HepG2 (cell line): ENCODE measurements around the gene GPHN. TPM values are rescaled to one million over a fixed set of nuclear protein-coding genes. Genes with fewer than 3 reads are reported as not detected.

ENCODE experiments used
- ARHGAP35 ChIP-seq: sonication (generic); formaldehyde crosslinking; IDR thresholded peaks from 2 replicates; pipeline ENCODE4 v1.9.0; 2022; ENCODE audit warnings: mild to moderate bottlenecking, inconsistent platforms, moderate library complexity, missing genetic modification reagents, borderline replicate concordance
- BCL6 ChIP-seq: IDR thresholded peaks from 2 replicates; pipeline ENCODE4 v1.6.1; 2016; ENCODE audit warnings: missing genetic modification reagents, missing compliant biosample characterization
- BRF2 ChIP-seq: sonication (generic); formaldehyde crosslinking; IDR thresholded peaks from 2 replicates; pipeline ENCODE4 v1.8.1; 2022; ENCODE audit warnings: mild to moderate bottlenecking, missing genetic modification reagents
- CEBPG ChIP-seq: IDR thresholded peaks from 2 replicates; pipeline ENCODE4 v1.6.1; 2016
- DPF2 ChIP-seq: sonication (generic); formaldehyde crosslinking; IDR thresholded peaks from 2 replicates; pipeline ENCODE4 v1.4.0; 2020; ENCODE audit warnings: mild to moderate bottlenecking, low read depth, missing genetic modification reagents, borderline replicate concordance
- MTF2 ChIP-seq: sonication (generic); formaldehyde crosslinking; IDR thresholded peaks from 2 replicates; pipeline ENCODE4 v1.5.0; 2020; ENCODE audit warnings: missing genetic modification reagents, borderline replicate concordance
- NFE2L2 ChIP-seq: fragments of 150-350 bp; IDR thresholded peaks from 2 replicates; pipeline ENCODE4 v1.6.1; 2014; ENCODE audit warnings: low read length
- NR2F2 ChIP-seq: IDR thresholded peaks from 2 replicates; pipeline ENCODE4 v1.6.1; 2012; ENCODE audit warnings: low read depth, inconsistent platforms, borderline replicate concordance
- SMARCC2 ChIP-seq: fragments of 450-650 bp; IDR thresholded peaks from 2 replicates; pipeline ENCODE4 v1.6.1; 2017; ENCODE audit warnings: antibody characterized with exemption, mild to moderate bottlenecking
- YEATS4 ChIP-seq: sonication (generic); formaldehyde crosslinking; IDR thresholded peaks from 2 replicates; pipeline ENCODE4 v1.4.0; 2020; ENCODE audit warnings: missing genetic modification reagents, borderline replicate concordance
- ZBTB20 ChIP-seq: sonication (generic); formaldehyde crosslinking; IDR thresholded peaks from 2 replicates; pipeline ENCODE4 v1.8.1; 2023; ENCODE audit warnings: missing genetic modification reagents, low read depth, mild to moderate bottlenecking, borderline replicate concordance
- ZHX1 ChIP-seq: sonication (generic); formaldehyde crosslinking; IDR thresholded peaks from 2 replicates; pipeline ENCODE4 v1.8.1; 2022; ENCODE audit warnings: low read depth, mild to moderate bottlenecking, missing genetic modification reagents
- ZNF274 ChIP-seq: sonication (generic); formaldehyde crosslinking; IDR thresholded peaks from 2 replicates; pipeline ENCODE4 v1.5.1; 2020; ENCODE audit warnings: mild to moderate bottlenecking, missing genetic modification reagents
- ZNF670 ChIP-seq: sonication (generic); formaldehyde crosslinking; IDR thresholded peaks from 2 replicates; pipeline ENCODE4 v1.8.0; 2022; ENCODE audit warnings: mild to moderate bottlenecking, missing genetic modification reagents, borderline replicate concordance
- ZNF709 ChIP-seq: sonication (generic); formaldehyde crosslinking; IDR thresholded peaks from 2 replicates; pipeline ENCODE4 v1.5.0; 2020; ENCODE audit warnings: mild to moderate bottlenecking, missing genetic modification reagents
- ZNF720 ChIP-seq: sonication (generic); formaldehyde crosslinking; IDR thresholded peaks from 2 replicates; pipeline ENCODE4 v1.4.0; 2020; ENCODE audit warnings: missing genetic modification reagents
- ZNF749 ChIP-seq: sonication (generic); formaldehyde crosslinking; IDR thresholded peaks from 2 replicates; pipeline ENCODE4 v1.8.0; 2022; ENCODE audit warnings: mild to moderate bottlenecking, missing genetic modification reagents, moderate library complexity, borderline replicate concordance
- ZNF781 ChIP-seq: sonication (generic); formaldehyde crosslinking; IDR thresholded peaks from 2 replicates; pipeline ENCODE4 v1.5.1; 2020; ENCODE audit warnings: borderline replicate concordance, mild to moderate bottlenecking, missing genetic modification reagents; ENCODE audit errors: not compliant biosample characterization
- ZNF788 ChIP-seq: sonication (generic); formaldehyde crosslinking; IDR thresholded peaks from 2 replicates; pipeline ENCODE4 v1.5.0; 2020; ENCODE audit warnings: mild to moderate bottlenecking, missing genetic modification reagents, borderline replicate concordance
- polyA plus RNA-seq, 8 experiments: library from polyadenylated mRNA; depleted of rRNA in 3 of 8; stranded (reverse) in 7 of 8; unstranded in 1 of 8; fragments of >200 nt; fragmentation: Illumina TruSeq in 4 of 8; extraction: Trizol in 4 of 8; gene quantifications; 2 replicates each; pipeline versions ENCODE4 v1.2.1 to v1.2.3, GENCODE V29; 2011 to 2016; ENCODE audit warnings: low read depth in 4 of 8, missing spikeins in 1 of 8, mixed read lengths in 1 of 8; ENCODE audit not compliant: insufficient read depth in 1 of 8
- total RNA-seq, 5 experiments: library from RNA; depleted of rRNA; stranded (reverse); fragments of >200 nt; fragmentation: Illumina TruSeq; extraction: Trizol; gene quantifications; 2 replicates each; pipeline ENCODE4 v1.2.3, GENCODE V29; 2016; ENCODE audit warnings: low read depth in 1 of 5
- TF ChIP-seq, protein P1 (sequence below): sonication (generic); formaldehyde crosslinking; conservative IDR thresholded peaks from 2 replicates; pipeline ENCODE4 v1.8.1; 2023; ENCODE audit warnings: missing genetic modification reagents
- TF ChIP-seq, protein P2 (sequence below): sonication (generic); formaldehyde crosslinking; conservative IDR thresholded peaks from 2 replicates; pipeline ENCODE4 v1.4.0; 2020; ENCODE audit warnings: missing genetic modification reagents

GPHN gene
- total and polyA plus RNA-seq, 2 of the 13 experiments (the other 11 are each of a cell fraction or from before 2014, with no cell fraction given): 12.7 to 19.2 TPM

GRCh38 chr14:66507722-66508546 lies at the start of gene GPHN (continued):
- peak; percentile 75 for TF ChIP-seq ZHX1 (CRISPR knock-in tag)
- no peak for TF ChIP-seq NR2F2
- TF ChIP-seq, protein P1, sequence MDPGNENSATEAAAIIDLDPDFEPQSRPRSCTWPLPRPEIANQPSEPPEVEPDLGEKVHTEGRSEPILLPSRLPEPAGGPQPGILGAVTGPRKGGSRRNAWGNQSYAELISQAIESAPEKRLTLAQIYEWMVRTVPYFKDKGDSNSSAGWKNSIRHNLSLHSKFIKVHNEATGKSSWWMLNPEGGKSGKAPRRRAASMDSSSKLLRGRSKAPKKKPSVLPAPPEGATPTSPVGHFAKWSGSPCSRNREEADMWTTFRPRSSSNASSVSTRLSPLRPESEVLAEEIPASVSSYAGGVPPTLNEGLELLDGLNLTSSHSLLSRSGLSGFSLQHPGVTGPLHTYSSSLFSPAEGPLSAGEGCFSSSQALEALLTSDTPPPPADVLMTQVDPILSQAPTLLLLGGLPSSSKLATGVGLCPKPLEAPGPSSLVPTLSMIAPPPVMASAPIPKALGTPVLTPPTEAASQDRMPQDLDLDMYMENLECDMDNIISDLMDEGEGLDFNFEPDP (CRISPR knock-in tag): peak; percentile 88; the same call in 1 of the 2 replicates
- no peak for TF ChIP-seq NFE2L2
- no peak for TF ChIP-seq SMARCC2
- TF ChIP-seq ARHGAP35 (CRISPR knock-in tag): no peak; the same call in 1 of the 2 replicates
- TF ChIP-seq BRF2: peak; percentile 78; the same call in 1 of the 2 replicates
- no peak for TF ChIP-seq DPF2 (CRISPR knock-in tag)
- TF ChIP-seq YEATS4 (CRISPR knock-in tag): peak; percentile 83
- no peak; the same call in 1 of the 2 replicates for TF ChIP-seq MTF2
- peak; percentile 5 for TF ChIP-seq ZNF709 (CRISPR knock-in tag)
- TF ChIP-seq ZNF781 (CRISPR knock-in tag): peak; percentile 89
- peak; percentile 35; the same call in 1 of the 2 replicates for TF ChIP-seq CEBPG (CRISPR knock-in tag)
- TF ChIP-seq ZNF720 (CRISPR knock-in tag): no peak
- TF ChIP-seq ZBTB20 (CRISPR knock-in tag): peak; percentile 61
- peak; percentile 98 for TF ChIP-seq ZNF788
- peak; percentile 85; the same call in 1 of the 2 replicates for TF ChIP-seq ZNF670 (CRISPR knock-in tag)
- TF ChIP-seq ZNF274 (CRISPR knock-in tag): 0 out of 2 replicates have a peak, but pooled peaks have one; percentile 12
- peak; percentile 79 for TF ChIP-seq ZNF749 (CRISPR knock-in tag)
- TF ChIP-seq, protein P2, sequence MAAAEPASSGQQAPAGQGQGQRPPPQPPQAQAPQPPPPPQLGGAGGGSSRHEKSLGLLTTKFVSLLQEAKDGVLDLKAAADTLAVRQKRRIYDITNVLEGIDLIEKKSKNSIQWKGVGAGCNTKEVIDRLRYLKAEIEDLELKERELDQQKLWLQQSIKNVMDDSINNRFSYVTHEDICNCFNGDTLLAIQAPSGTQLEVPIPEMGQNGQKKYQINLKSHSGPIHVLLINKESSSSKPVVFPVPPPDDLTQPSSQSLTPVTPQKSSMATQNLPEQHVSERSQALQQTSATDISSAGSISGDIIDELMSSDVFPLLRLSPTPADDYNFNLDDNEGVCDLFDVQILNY (CRISPR knock-in tag): peak; percentile 76
- TF ChIP-seq BCL6 (CRISPR knock-in tag): peak; percentile 39; the same call in 1 of the 2 replicates
